ENCODE measurements around the gene MYBBP1A. TPM values are rescaled to one million over a fixed set of nuclear protein-coding genes. Genes with fewer than 3 reads are reported as not detected.

MYBBP1A gene
- total RNA-seq, 1 donor from 2014 or later, result 38.8 TPM

DNA sequence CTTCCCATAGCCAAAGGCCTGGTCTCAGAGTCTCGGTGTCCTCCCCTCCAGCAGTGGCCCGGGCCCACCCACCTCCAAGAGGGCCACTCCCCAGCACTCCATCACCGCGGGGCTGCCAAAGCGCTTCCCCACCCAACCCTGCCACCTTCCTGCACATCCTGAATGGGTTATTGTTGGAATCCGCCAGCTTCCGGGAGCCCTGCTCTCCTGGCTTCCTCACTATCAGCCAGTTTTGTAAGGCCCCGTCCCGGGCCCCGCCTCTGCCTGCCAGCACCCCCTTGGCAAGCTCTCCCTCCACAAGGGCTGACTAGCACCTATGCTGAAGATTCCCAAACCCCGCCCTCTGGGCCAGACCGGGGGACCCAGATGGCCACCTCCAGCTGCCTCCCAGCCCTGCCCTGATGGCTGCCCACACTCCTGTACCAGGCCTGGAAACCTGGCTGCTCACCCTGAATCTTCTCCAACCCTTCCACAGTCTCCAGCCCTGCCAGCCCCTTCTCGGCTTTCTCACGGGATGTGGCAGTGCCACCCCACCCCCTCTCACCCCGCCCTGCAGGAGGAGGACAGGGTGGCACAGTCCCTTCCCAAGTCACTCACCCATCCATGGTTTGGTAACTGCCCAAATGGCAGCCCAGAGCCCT lies 14.4 kb downstream of the MYBBP1A start:
- Histone ChIP-seq H3K27me3 (ENCODE audit: low read depth) (no peaks in the 10 kb centered on the region), H3K9me3 (no peaks in the 10 kb centered on the region), H3K27ac (peak overlapping the region; percentile 56), H3K4me3 (peak overlapping the region; percentile 11), H3K36me3 (peaks cover 82% of the 10 kb centered on the region), H3K4me1 (peaks cover 51% of the 10 kb centered on the region)
- DNase-seq (peak; percentile 55), ATAC-seq (peak; percentile 5 to 18)
- TF ChIP-seq, protein P1, sequence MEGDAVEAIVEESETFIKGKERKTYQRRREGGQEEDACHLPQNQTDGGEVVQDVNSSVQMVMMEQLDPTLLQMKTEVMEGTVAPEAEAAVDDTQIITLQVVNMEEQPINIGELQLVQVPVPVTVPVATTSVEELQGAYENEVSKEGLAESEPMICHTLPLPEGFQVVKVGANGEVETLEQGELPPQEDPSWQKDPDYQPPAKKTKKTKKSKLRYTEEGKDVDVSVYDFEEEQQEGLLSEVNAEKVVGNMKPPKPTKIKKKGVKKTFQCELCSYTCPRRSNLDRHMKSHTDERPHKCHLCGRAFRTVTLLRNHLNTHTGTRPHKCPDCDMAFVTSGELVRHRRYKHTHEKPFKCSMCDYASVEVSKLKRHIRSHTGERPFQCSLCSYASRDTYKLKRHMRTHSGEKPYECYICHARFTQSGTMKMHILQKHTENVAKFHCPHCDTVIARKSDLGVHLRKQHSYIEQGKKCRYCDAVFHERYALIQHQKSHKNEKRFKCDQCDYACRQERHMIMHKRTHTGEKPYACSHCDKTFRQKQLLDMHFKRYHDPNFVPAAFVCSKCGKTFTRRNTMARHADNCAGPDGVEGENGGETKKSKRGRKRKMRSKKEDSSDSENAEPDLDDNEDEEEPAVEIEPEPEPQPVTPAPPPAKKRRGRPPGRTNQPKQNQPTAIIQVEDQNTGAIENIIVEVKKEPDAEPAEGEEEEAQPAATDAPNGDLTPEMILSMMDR (IDR thresholded peaks at IDR 0.05), result no peak
- intact Hi-C loops (cut with DNase I), result no loop called here

DNA sequence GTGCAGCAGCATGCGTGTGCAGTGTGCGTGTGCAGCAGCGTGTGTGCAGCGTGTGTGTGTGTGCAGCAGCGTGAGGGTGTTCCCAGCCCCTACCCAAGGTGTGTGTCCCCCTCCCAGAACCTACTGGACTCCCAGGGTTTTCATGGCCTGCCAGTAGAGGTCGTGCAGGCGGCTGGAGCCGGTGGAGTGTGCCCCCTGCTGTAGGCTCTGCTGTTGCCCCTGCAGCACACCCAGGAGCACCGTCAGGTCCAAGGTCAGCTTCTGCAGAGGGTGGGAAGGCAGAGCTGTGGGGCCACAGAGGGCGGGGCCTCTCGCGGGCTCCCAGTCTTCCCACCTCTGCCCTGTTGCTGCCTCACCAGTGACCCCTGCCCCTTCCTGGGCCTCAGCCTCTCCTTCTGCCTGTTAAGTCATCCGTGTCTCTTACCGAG lies 14.9 kb downstream of the MYBBP1A start:
- Histone ChIP-seq H3K4me3 (no peak overlapping the region), H3K9me3 (no peaks in the 10 kb centered on the region), H3K27ac (peak overlapping the region; percentile 77), H3K4me1 (peaks cover 55% of the 10 kb centered on the region), H3K36me3 (peaks cover 77% of the 10 kb centered on the region), H3K27me3 (ENCODE audit: low read depth) (no peaks in the 10 kb centered on the region)
- intact Hi-C loops (cut with DNase I), result no loop called here
- ATAC-seq (peak in 1 of 2 donors; percentile 3), DNase-seq (no peak)
- TF ChIP-seq, protein P1 (IDR thresholded peaks at IDR 0.05), result peak; percentile 26

DNA sequence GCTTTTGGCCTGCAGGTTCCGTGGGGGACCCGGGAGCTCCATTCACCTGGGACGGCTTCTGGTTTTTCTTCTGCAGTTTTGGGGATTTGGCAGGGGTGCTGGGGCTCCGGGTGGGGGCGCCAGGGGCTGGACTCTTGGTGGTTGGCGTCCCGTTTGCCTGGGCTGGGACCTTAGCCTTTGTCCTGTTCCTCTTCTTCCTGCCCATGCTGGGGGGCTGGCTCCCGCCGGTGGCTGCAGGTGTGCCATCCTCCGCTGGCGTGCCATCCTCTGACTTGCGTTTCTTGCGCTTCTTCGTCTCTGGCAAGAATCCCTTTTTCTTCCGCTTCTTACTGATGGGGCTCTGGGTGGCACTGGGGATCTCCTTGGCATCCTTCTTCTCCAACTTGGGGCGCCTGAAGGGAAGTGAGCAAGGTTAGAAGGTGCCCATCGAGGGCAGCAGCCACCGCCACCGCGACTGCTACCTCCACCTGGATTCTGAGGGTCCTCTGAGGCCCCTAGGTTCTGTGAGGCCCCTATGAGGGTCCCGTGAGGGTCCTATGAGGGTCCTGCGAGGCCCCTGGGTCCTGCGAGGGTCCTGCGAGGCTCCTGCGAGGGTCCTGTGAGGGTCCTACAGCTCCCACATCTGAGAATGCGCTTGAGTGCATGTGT lies 15.5 kb downstream of the MYBBP1A start:
- DNase-seq, result no peak
- no peak overlapping the region for H3K4me3 ChIP-seq
- no peak for ATAC-seq
- peaks cover 74% of the 10 kb centered on the region for H3K36me3 ChIP-seq
- H3K27me3 ChIP-seq (ENCODE audit: low read depth), result no peaks in the 10 kb centered on the region
- H3K4me1 ChIP-seq, result peaks cover 60% of the 10 kb centered on the region
- H3K9me3 ChIP-seq, result no peaks in the 10 kb centered on the region
- intact Hi-C loops (cut with DNase I), result no loop called here
- H3K27ac ChIP-seq, result peak overlapping the region; percentile 77
- TF ChIP-seq, protein P1 (IDR thresholded peaks at IDR 0.05), result no peak

DNA sequence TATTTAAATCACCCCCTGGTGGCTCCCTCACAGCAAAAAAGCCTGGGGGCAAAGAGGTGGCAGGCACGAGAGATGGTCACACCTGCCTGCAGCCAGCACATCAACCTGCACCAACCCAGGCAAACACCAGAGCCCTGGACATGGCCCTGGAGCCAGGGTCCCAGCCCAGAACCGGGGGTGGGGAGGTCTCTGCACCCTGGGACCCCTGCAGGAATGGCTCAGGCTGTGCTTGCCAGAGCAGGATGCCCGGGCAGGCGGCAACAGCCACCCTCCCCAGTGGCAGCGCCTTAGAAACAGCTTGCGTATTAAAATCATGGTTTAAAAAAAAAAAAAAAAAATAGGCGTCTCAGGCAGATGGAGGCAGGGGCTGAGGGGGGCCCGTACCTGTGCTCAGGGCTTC lies 16.2 kb downstream of the MYBBP1A start:
- intact Hi-C loops (cut with DNase I), result no loop called here

DNA sequence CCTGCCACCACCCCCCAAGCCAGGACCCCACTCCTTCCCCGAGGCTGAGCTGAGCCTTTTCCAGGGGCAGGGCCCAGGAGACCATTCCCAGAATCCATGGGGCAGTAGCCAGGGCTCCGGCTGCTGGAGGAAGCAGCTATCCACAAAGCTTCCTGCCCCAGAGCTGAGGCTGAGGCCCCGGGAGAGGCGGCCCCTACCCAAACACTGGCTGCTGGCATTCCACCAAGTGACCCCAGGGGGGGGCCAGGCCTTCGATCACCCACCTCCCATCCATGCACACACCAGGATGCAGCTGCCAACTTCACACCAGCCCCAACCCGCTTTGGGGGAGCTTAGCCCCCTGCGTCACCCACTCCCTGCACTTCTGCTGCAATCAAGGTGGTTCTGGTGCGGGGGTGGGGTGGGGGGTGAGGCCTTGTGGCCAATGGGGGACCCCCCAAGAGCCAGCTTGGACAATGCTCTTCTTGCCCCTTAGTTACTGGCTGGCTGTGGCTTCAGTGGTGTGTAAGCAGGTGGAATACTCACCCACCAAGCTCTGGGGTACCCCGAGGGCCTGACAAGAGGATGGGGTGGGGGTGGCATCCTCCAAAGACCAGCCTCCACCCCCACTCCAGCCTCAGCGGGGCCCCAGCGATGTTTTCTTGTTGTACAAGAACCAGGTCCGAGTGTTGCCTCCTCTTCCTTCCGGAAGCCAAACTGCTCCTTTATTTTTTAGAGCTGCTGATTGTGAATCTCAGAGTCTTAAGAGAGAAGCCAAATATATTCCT lies 16.8 kb downstream of the MYBBP1A start:
- Histone ChIP-seq H3K27ac (peak overlapping the region; percentile 77), H3K4me1 (peaks cover 71% of the 10 kb centered on the region), H3K27me3 (ENCODE audit: low read depth) (no peaks in the 10 kb centered on the region), H3K4me3 (peak overlapping the region; percentile 8), H3K36me3 (peaks cover 62% of the 10 kb centered on the region), H3K9me3 (no peaks in the 10 kb centered on the region)
- intact Hi-C loops (cut with DNase I), result no loop called here
- TF ChIP-seq, protein P1 (IDR thresholded peaks at IDR 0.05), result no peak
- DNase-seq (no peak), ATAC-seq (no peak)

More for the DNA sequence above, 16.2 kb downstream of the MYBBP1A start:
- DNase-seq, result no peak
- Histone ChIP-seq H3K27me3 (ENCODE audit: low read depth) (no peaks in the 10 kb centered on the region), H3K4me3 (no peak overlapping the region), H3K9me3 (no peaks in the 10 kb centered on the region), H3K4me1 (peaks cover 67% of the 10 kb centered on the region), H3K36me3 (peaks cover 67% of the 10 kb centered on the region), H3K27ac (peak overlapping the region; percentile 77)
- TF ChIP-seq, protein P1 (IDR thresholded peaks at IDR 0.05), result no peak
- ATAC-seq, result no peak

Data from lower lobe of right lung (tissue), 2 donors.